ENCODE measurements around the gene DDR1.

- no peak for TF ChIP-seq TCF7L2 (IDR thresholded peaks at IDR 0.05; ENCODE audit: low read depth, low read length)
- no peak for TF ChIP-seq CTCF (IDR thresholded peaks at IDR 0.05)
- TF ChIP-seq REST (IDR thresholded peaks at IDR 0.05; ENCODE audit: insufficient read depth in 1 of 2, low read depth in 2 of 2, low read length in 1 of 2): no peak
- TF ChIP-seq POLR2AphosphoS5 (IDR thresholded peaks at IDR 0.05; ENCODE audit: low read depth, low read length): no peak
Observed at GRCh38 chr6:30914854-30915590, 30.7 kb downstream of the DDR1 start.

Data from Panc1 (cell line).